OCI-LY3 (cell line): ENCODE results near the gene SLC25A47.

Source experiments
- H2AFZ ChIP-seq: fragments of 200-600, 300-600 bp; shearing (Covaris generic); 2 replicates; pipeline ENCODE4 v1.6.0; 2014; ENCODE audit warnings: antibody characterized with exemption, low read depth, low read length
- H3K27ac ChIP-seq: fragments of 200-600, 300-600 bp; sonication (generic); 2 replicates; pipeline ENCODE4 v1.5.1; 2014; ENCODE audit warnings: mild to moderate bottlenecking, low read length, moderate library complexity, mixed read lengths
- H3K27me3 ChIP-seq: fragments of 200-600, 300-600 bp; sonication (generic); 2 replicates; pipeline ENCODE4 v1.6.1; 2014; ENCODE audit warnings: low read depth, low read length, mixed read lengths
- H3K36me3 ChIP-seq: fragments of 200-600, 300-600 bp; sonication (generic); replicated peaks from 2 replicates; pipeline ENCODE3; 2014; ENCODE audit warnings: low read depth, low read length, mixed read lengths
- H3K4me1 ChIP-seq: fragments of 300-600, 200-600 bp; sonication (generic); 2 replicates; pipeline ENCODE4 v1.6.1; 2014; ENCODE audit warnings: low read length, mixed read lengths
- H3K4me2 ChIP-seq: fragments of 200-600, 300-600 bp; sonication (generic); 2 replicates; pipeline ENCODE4 v1.6.1; 2014; ENCODE audit warnings: low read length, mixed read lengths
- H3K4me3 ChIP-seq: fragments of 300-600, 200-600 bp; sonication (generic); 2 replicates; pipeline ENCODE4 v1.5.1; 2014; ENCODE audit warnings: antibody characterized with exemption, mild to moderate bottlenecking, low read length, moderate library complexity
- H3K79me2 ChIP-seq: fragments of 300-600, 200-600 bp; shearing (Covaris generic); 2 replicates; pipeline ENCODE4 v1.6.1; 2014; ENCODE audit warnings: mild to moderate bottlenecking, low read length, mixed read lengths
- H3K9ac ChIP-seq: fragments of 300-600, 200-600 bp; shearing (Covaris generic); 2 replicates; pipeline ENCODE4 v1.6.0; 2014; ENCODE audit warnings: mild to moderate bottlenecking, low read length, moderate library complexity
- H3K9me3 ChIP-seq: fragments of 200-600, 300-600 bp; shearing (Covaris generic); 2 replicates; pipeline ENCODE4 v1.6.1; 2014; ENCODE audit warnings: low read length, mixed read lengths; ENCODE audit not compliant: insufficient read depth
- H4K20me1 ChIP-seq: fragments of 200-600, 300-600 bp; sonication (generic); 2 replicates; pipeline ENCODE4 v1.6.1; 2016; ENCODE audit warnings: low read length, mixed read lengths; ENCODE audit not compliant: insufficient read depth
- EZH2phosphoT487 ChIP-seq: fragments of 200-600 bp; shearing (Covaris generic); IDR thresholded peaks from 2 replicates; pipeline ENCODE4 v1.6.1; 2018; ENCODE audit warnings: antibody characterized with exemption, mixed run types, low read depth
- TF ChIP-seq, protein P1 (sequence below): fragments of 200-600, 300-600 bp; sonication (generic); IDR thresholded peaks from 2 replicates; pipeline ENCODE4 v1.5.1; 2014; ENCODE audit warnings: antibody characterized with exemption, low read length, low read depth

SLC25A47 gene

DNA sequence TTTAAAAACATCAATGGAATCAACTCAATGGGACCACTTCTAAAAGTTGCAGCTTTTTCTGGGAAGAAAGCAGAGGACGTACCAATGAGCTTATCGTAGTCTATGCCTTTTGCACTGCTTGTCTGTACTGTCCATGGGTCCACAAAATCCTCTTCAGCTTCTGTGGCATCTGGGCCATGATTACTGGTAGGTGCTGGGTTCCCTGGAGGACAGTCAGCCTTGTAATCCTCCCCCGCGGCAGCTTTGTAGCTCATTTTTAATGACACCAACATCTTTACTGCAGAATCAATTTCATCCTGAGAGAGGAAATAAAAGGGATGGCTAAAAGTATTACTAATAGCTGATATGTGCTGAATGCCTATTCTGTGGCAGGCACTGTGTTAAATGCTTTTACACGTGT lies 38.5 kb downstream of the SLC25A47 start:
- H3K27me3 ChIP-seq: no peaks in the 10 kb centered on the region
- H3K4me1 ChIP-seq: no peaks in the 10 kb centered on the region
- peaks cover 37% of the 10 kb centered on the region for H3K36me3 ChIP-seq
- no peak overlapping the region for H3K27ac ChIP-seq
- H3K9me3 ChIP-seq: no peaks in the 10 kb centered on the region
- no peak overlapping the region for H2AFZ ChIP-seq
- H3K4me3 ChIP-seq: no peak overlapping the region
- no peaks in the 10 kb centered on the region for H4K20me1 ChIP-seq
- TF ChIP-seq EZH2phosphoT487: no peak
- TF ChIP-seq, protein P1, sequence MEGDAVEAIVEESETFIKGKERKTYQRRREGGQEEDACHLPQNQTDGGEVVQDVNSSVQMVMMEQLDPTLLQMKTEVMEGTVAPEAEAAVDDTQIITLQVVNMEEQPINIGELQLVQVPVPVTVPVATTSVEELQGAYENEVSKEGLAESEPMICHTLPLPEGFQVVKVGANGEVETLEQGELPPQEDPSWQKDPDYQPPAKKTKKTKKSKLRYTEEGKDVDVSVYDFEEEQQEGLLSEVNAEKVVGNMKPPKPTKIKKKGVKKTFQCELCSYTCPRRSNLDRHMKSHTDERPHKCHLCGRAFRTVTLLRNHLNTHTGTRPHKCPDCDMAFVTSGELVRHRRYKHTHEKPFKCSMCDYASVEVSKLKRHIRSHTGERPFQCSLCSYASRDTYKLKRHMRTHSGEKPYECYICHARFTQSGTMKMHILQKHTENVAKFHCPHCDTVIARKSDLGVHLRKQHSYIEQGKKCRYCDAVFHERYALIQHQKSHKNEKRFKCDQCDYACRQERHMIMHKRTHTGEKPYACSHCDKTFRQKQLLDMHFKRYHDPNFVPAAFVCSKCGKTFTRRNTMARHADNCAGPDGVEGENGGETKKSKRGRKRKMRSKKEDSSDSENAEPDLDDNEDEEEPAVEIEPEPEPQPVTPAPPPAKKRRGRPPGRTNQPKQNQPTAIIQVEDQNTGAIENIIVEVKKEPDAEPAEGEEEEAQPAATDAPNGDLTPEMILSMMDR: no peak
- no peak overlapping the region for H3K9ac ChIP-seq
- no peaks in the 10 kb centered on the region for H3K79me2 ChIP-seq
- no peak overlapping the region for H3K4me2 ChIP-seq

DNA sequence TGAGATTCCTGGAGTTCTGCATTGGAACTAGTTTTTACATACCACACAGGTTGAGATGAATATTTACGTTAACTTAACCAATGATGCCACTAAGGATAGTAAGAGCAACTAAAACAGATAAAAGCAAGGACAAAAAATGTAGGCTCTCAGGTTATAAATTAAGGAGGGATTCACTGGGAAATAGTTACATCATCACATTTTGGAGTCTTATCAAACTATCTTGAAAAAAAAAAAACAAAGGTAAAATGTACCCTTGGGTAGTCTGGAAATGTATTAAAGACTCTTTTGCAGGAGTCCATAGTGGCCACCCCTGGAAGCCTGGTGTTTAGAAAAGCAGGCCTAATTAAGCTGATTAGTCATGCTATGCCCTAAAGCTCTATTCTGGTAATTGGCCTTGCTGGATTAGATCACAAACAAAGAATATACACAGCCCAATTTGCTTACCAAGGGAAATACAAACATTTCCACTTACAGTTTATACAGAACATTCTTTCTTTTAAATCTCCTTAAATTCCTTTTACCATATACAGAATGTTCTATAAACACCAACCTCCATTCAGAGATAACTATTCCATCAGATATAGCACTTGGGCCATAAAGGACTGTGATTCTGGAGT lies 39.3 kb downstream of the SLC25A47 start:
- no peaks in the 10 kb centered on the region for H3K4me1 ChIP-seq

DNA sequence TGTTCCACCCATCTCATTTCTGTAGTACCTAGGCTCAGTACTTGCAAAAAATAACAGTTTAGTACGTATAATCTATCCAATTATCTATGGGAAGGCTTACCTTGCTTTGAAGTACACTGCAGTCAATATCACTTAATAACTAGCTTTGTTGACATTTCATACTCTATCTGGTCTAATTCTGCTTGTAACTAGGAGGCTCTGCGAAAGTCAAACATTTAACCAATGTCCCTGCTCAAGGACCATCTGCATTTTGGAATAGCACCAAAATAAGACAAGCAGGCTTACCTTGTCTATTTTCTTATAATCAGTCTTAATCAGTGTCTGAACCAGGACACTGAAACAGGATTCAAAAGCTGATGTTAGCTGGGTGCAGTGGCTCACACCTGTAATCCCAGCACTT lies 39.9 kb downstream of the SLC25A47 start:
- Histone ChIP-seq H3K27me3 (no peaks in the 10 kb centered on the region), H3K4me3 (no peak overlapping the region), H4K20me1 (no peaks in the 10 kb centered on the region), H3K27ac (no peak overlapping the region), H3K9me3 (no peaks in the 10 kb centered on the region), H3K4me1 (no peaks in the 10 kb centered on the region), H2AFZ (no peak overlapping the region), H3K9ac (no peak overlapping the region), H3K36me3 (peaks cover 41% of the 10 kb centered on the region), H3K4me2 (no peak overlapping the region), H3K79me2 (no peaks in the 10 kb centered on the region)
- TF ChIP-seq EZH2phosphoT487: no peak

More for the DNA sequence above, 39.3 kb downstream of the SLC25A47 start:
- no peaks in the 10 kb centered on the region for H3K9me3 ChIP-seq
- no peak overlapping the region for H3K9ac ChIP-seq
- H3K4me2 ChIP-seq: no peak overlapping the region
- no peaks in the 10 kb centered on the region for H3K27me3 ChIP-seq
- no peak overlapping the region for H3K27ac ChIP-seq
- H3K4me3 ChIP-seq: no peak overlapping the region
- no peaks in the 10 kb centered on the region for H3K79me2 ChIP-seq
- H4K20me1 ChIP-seq: no peaks in the 10 kb centered on the region
- peaks cover 37% of the 10 kb centered on the region for H3K36me3 ChIP-seq
- no peak for TF ChIP-seq EZH2phosphoT487
- TF ChIP-seq, protein P1: no peak
- no peak overlapping the region for H2AFZ ChIP-seq

DNA sequence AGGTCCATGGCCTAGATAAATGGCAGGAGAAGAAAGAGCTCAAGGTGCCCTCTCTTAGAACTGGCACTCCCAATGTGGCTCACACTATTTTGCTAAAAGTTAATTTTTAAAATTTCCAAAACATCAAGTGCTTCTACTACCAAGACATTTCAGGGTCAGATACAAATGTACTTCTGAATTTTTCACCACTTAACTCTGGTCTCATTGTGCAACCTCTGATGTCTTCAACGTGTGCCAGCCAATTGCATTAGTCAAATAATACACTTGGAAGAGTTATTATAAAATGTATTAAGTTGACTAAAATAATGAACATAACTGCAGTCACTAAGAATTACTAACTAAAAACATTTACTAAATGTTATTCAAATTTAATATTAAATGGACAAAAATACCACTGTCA lies 41.3 kb downstream of the SLC25A47 start:
- Histone ChIP-seq H3K27me3 (no peaks in the 10 kb centered on the region), H2AFZ (no peak overlapping the region), H3K27ac (no peak overlapping the region), H3K79me2 (no peaks in the 10 kb centered on the region), H3K4me3 (no peak overlapping the region), H3K9me3 (no peaks in the 10 kb centered on the region), H4K20me1 (no peaks in the 10 kb centered on the region), H3K9ac (no peak overlapping the region), H3K36me3 (peaks cover 31% of the 10 kb centered on the region), H3K4me1 (no peaks in the 10 kb centered on the region), H3K4me2 (no peak overlapping the region)
- TF ChIP-seq, protein P1: no peak

DNA sequence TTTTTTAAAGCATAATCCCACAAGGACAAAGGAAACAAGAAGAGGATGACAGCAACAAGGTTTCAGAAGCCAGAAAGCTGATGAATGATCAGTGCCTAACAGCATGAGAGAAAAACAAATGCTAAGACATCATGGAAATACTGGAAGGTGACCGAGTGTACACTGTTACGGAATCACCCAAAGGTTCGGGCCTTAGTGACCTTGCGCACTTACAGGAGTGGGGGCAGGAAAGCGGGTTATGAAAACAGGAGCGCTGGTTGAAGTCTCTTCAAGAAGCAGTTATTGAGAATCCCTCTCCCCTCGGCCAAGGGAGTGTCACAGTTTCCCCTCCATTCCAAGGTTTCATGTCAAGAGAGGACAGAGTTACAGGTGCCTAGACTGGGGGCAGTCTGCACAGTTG lies 42.6 kb downstream of the SLC25A47 start:
- no peak overlapping the region for H3K4me2 ChIP-seq
- no peaks in the 10 kb centered on the region for H3K4me1 ChIP-seq
- TF ChIP-seq EZH2phosphoT487: no peak
- TF ChIP-seq, protein P1: no peak
- H3K9me3 ChIP-seq: no peaks in the 10 kb centered on the region
- H3K4me3 ChIP-seq: no peak overlapping the region
- no peaks in the 10 kb centered on the region for H3K27me3 ChIP-seq
- H3K79me2 ChIP-seq: no peaks in the 10 kb centered on the region
- no peak overlapping the region for H3K27ac ChIP-seq
- H3K36me3 ChIP-seq: peaks cover 22% of the 10 kb centered on the region
- no peak overlapping the region for H2AFZ ChIP-seq
- no peak overlapping the region for H3K9ac ChIP-seq
- no peaks in the 10 kb centered on the region for H4K20me1 ChIP-seq
